ENCODE data around the gene POU5F1. TPM values are rescaled to one million over a fixed set of nuclear protein-coding genes. Genes with fewer than 3 reads are reported as not detected.

Gene POU5F1
- total RNA-seq, 4 donors from 2014 or later = 0.92 to 5.5 (median 3.3) TPM

- intact Hi-C loops (cut with DNase I) = no loop called here
- Histone ChIP-seq H3K4me3 (no peak overlapping the region), H3K27ac (no peak overlapping the region), H3K27me3 (no peaks in the 10 kb centered on the region), H3K9me3 (no peaks in the 10 kb centered on the region), H3K36me3 (no peaks in the 10 kb centered on the region), H3K4me1 (peaks cover 4 to 64% (median 19%) of the 10 kb centered on the region in 3 donors)
- TF ChIP-seq CTCF (IDR thresholded peaks at IDR 0.05) (no peak), POLR2A (IDR thresholded peaks at IDR 0.05) (no peak)
- 83 to 92% methylated on average over 4 to 5 of the region's 12 CpGs for WGBS, 2 donors
- no peak for DNase-seq
Measured at GRCh38 chr6:31121131-31121790, 49.2 kb downstream of the POU5F1 start.

GRCh38 chr6:31120151-31120915 is 50.1 kb downstream of the POU5F1 start, which contains the start of gene CDSN:
Gene CDSN (minus strand): TSS chr6:31120446. CDS start chr6:31120419, 27 bp downstream.
- DNase-seq = no peak
- Histone ChIP-seq H3K9me3 (no peaks in the 10 kb centered on the region), H3K36me3 (no peaks in the 10 kb centered on the region), H3K4me1 (peaks cover 4 to 64% (median 21%) of the 10 kb centered on the region in 3 donors), H3K27me3 (no peaks in the 10 kb centered on the region), H3K27ac (no peak within 1 kb of the TSS), H3K4me3 (no peak within 1 kb of the TSS)
- intact Hi-C loops (cut with DNase I) = no loop called here
- no peak for TF ChIP-seq CTCF (IDR thresholded peaks at IDR 0.05)
- 76 to 81% methylated on average over 19 to 20 of the region's 26 CpGs for WGBS, 2 donors

GRCh38 chr6:31118178-31118577 is 52.3 kb downstream of the POU5F1 start:
- Histone ChIP-seq H3K27ac (no peak overlapping the region), H3K9me3 (no peaks in the 10 kb centered on the region), H3K4me1 (peaks cover 12 to 63% (median 28%) of the 10 kb centered on the region in 3 donors), H3K27me3 (no peaks in the 10 kb centered on the region), H3K4me3 (no peak overlapping the region), H3K36me3 (no peaks in the 10 kb centered on the region)
- intact Hi-C loops (cut with DNase I) = no loop called here
- TF ChIP-seq CTCF (IDR thresholded peaks at IDR 0.05) = no peak
- TF ChIP-seq POLR2A (IDR thresholded peaks at IDR 0.05) = no peak
- DNase-seq = no peak
- WGBS, 2 donors = 76 to 78% methylated on average over 7 of the region's 7 CpGs

- no peak for TF ChIP-seq CTCF (IDR thresholded peaks at IDR 0.05)
- no peak for TF ChIP-seq POLR2A (IDR thresholded peaks at IDR 0.05)
- H3K36me3 ChIP-seq = no peaks in the 10 kb centered on the region
- DNase-seq = no peak
- no peaks in the 10 kb centered on the region for H3K27me3 ChIP-seq
- peaks cover 12 to 52% (median 22%) of the 10 kb centered on the region in 3 donors for H3K4me1 ChIP-seq
- WGBS, 2 donors = 59 to 82% methylated on average over 7 to 18 of the region's 19 CpGs
- H3K27ac ChIP-seq = peak overlapping the region in 3 of 4 donors; percentile 0 to 63 (median 16)
- H3K4me3 ChIP-seq = peak overlapping the region in 2 of 4 donors; percentile 9 to 33
- no peaks in the 10 kb centered on the region for H3K9me3 ChIP-seq
- intact Hi-C loops (cut with DNase I) = no loop called here
Measured at GRCh38 chr6:31116661-31117385, 53.7 kb downstream of the POU5F1 start.

All from esophagus squamous epithelium (tissue), 5 donors.